ENCODE data around the gene CIROP. TPM values are rescaled to one million over a fixed set of nuclear protein-coding genes. Genes with fewer than 3 reads are reported as not detected.

Gene CIROP
- total RNA-seq, 1 experiment from 2014 or later: not detected

GRCh38 chr14:23129759-23130316, 25.0 kb upstream of the CIROP start:
- DNase-seq: peak in 1 of 2 experiments; percentile 88
- no peaks in the 10 kb centered on the region for H4K20me1 ChIP-seq (ENCODE audit: insufficient read depth)
- intact Hi-C loops (cut with micrococcal nuclease; ENCODE audit: unreplicated experiment): loop anchor here (10.0 kb wide), 1 partner anchor 135 kb away; no protein-coding TSS in a partner anchor
- ChIA-PET POLR2A (ENCODE audit: unreplicated experiment) (no interaction called here), CTCF (no interaction called here)
- H3F3A ChIP-seq (ENCODE audit: insufficient read depth, low read depth): peaks cover 12% of the 10 kb centered on the region
- H3K36me3 ChIP-seq (ENCODE audit: low read depth): no peaks in the 10 kb centered on the region
- H3K4me2 ChIP-seq: peak overlapping the region; percentile 56
- H3K9me3 ChIP-seq (ENCODE audit: insufficient read depth, low read depth): no peaks in the 10 kb centered on the region
- H3K9me2 ChIP-seq (ENCODE audit: insufficient read depth): no peaks in the 10 kb centered on the region
- H2AFZ ChIP-seq: no peak overlapping the region
- no peaks in the 10 kb centered on the region for H3K79me2 ChIP-seq (ENCODE audit: low read depth)
- BruUV-seq (replicated peaks): no TSS peak
- peaks cover 20% of the 10 kb centered on the region for H3K4me1 ChIP-seq (replicated peaks; ENCODE audit: insufficient read depth)
- no peaks in the 10 kb centered on the region for H3K27me3 ChIP-seq (ENCODE audit: insufficient read depth, low read depth)
- H3K27ac ChIP-seq: peak overlapping the region; percentile 41
- H3K4me3 ChIP-seq: no peak overlapping the region
- no peak for TF ChIP-seq EZH2 (IDR thresholded peaks at IDR 0.05; ENCODE audit: low read depth)
- TF ChIP-seq CTCF (conservative IDR thresholded peaks at IDR 0.05): no peak

GRCh38 chr14:23128969-23129758, 24.4 kb upstream of the CIROP start:
- ChIA-PET POLR2A (ENCODE audit: unreplicated experiment) (no interaction called here), CTCF (no interaction called here)
- TF ChIP-seq EZH2 (IDR thresholded peaks at IDR 0.05; ENCODE audit: low read depth) (no peak), CTCF (conservative IDR thresholded peaks at IDR 0.05) (no peak)
- no peaks in the 10 kb centered on the region for H3K27me3 ChIP-seq (ENCODE audit: insufficient read depth, low read depth)
- H3K9me3 ChIP-seq (ENCODE audit: insufficient read depth, low read depth): no peaks in the 10 kb centered on the region
- peaks cover 12% of the 10 kb centered on the region for H3F3A ChIP-seq (ENCODE audit: insufficient read depth, low read depth)
- 0 out of 2 replicates have a peak overlapping the region, but pooled peaks have one; percentile 41 for H3K27ac ChIP-seq
- no peaks in the 10 kb centered on the region for H3K79me2 ChIP-seq (ENCODE audit: low read depth)
- DNase-seq: no peak
- H3K9me2 ChIP-seq (ENCODE audit: insufficient read depth): no peaks in the 10 kb centered on the region
- no peaks in the 10 kb centered on the region for H4K20me1 ChIP-seq (ENCODE audit: insufficient read depth)
- peak overlapping the region; percentile 56; the same call in 1 of the 2 replicates for H3K4me2 ChIP-seq
- no peak overlapping the region for H2AFZ ChIP-seq
- BruUV-seq (replicated peaks): no TSS peak
- H3K4me1 ChIP-seq (replicated peaks; ENCODE audit: insufficient read depth): peaks cover 20% of the 10 kb centered on the region
- H3K4me3 ChIP-seq: no peak overlapping the region
- no peaks in the 10 kb centered on the region for H3K36me3 ChIP-seq (ENCODE audit: low read depth)
- intact Hi-C loops (cut with micrococcal nuclease; ENCODE audit: unreplicated experiment): loop anchor here (10.0 kb wide), 1 partner anchor 136 kb away; no protein-coding TSS in a partner anchor

- peaks cover 20% of the 10 kb centered on the region for H3K4me1 ChIP-seq (replicated peaks; ENCODE audit: insufficient read depth)
- DNase-seq: no peak
- no peaks in the 10 kb centered on the region for H3K36me3 ChIP-seq (ENCODE audit: low read depth)
- no peaks in the 10 kb centered on the region for H4K20me1 ChIP-seq (ENCODE audit: insufficient read depth)
- H3K9me2 ChIP-seq (ENCODE audit: insufficient read depth): no peaks in the 10 kb centered on the region
- H3K9me3 ChIP-seq (ENCODE audit: insufficient read depth, low read depth): no peaks in the 10 kb centered on the region
- ChIA-PET CTCF (no interaction called here), POLR2A (ENCODE audit: unreplicated experiment) (no interaction called here)
- no peak overlapping the region for H2AFZ ChIP-seq
- no peak overlapping the region for H3K27ac ChIP-seq
- TF ChIP-seq EZH2 (IDR thresholded peaks at IDR 0.05; ENCODE audit: low read depth) (no peak), CTCF (conservative IDR thresholded peaks at IDR 0.05) (no peak)
- H3F3A ChIP-seq (ENCODE audit: insufficient read depth, low read depth): peaks cover 12% of the 10 kb centered on the region
- intact Hi-C loops (cut with micrococcal nuclease; ENCODE audit: unreplicated experiment): loop anchor here (10.0 kb wide), 1 partner anchor 137 kb away; no protein-coding TSS in a partner anchor
- H3K4me2 ChIP-seq: no peak overlapping the region
- H3K4me3 ChIP-seq: no peak overlapping the region
- no peaks in the 10 kb centered on the region for H3K27me3 ChIP-seq (ENCODE audit: insufficient read depth, low read depth)
- no TSS peak for BruUV-seq (replicated peaks)
- H3K79me2 ChIP-seq (ENCODE audit: low read depth): no peaks in the 10 kb centered on the region
These were observed 23.1 kb upstream of the CIROP start for GRCh38 chr14:23127861-23128260.
